ENCODE data around the gene PHEX.
A peak's percentile ranks its signal among the peaks of the same experiment; 100 is the strongest.

PHEX gene

GRCh38 chrX:22032084-22032483 is at the start of gene PHEX:
Gene PHEX, plus strand, starts transcription at chrX:22032325. Its CDS starts 681 bp downstream, at chrX:22033006.
- no peak for TF ChIP-seq CTCF (IDR thresholded peaks at IDR 0.05; ENCODE audit: extremely low read depth, missing control alignments)
- DNase-seq (ENCODE audit: low spot score): no peak

- peak; percentile 34 for DNase-seq (ENCODE audit: low spot score)
- TF ChIP-seq CTCF (IDR thresholded peaks at IDR 0.05; ENCODE audit: extremely low read depth, missing control alignments): peak; percentile 56
These were observed 46.8 kb upstream of the PHEX start for GRCh38 chrX:21985332-21985777.

- no peak for DNase-seq (ENCODE audit: low spot score)
- TF ChIP-seq CTCF (IDR thresholded peaks at IDR 0.05; ENCODE audit: extremely low read depth, missing control alignments): no peak
These were observed 45.5 kb upstream of the PHEX start for GRCh38 chrX:21986596-21986995.

- peak; percentile 5 for DNase-seq (ENCODE audit: low spot score)
- no peak for TF ChIP-seq CTCF (IDR thresholded peaks at IDR 0.05; ENCODE audit: extremely low read depth, missing control alignments)
These were observed 42.7 kb upstream of the PHEX start for GRCh38 chrX:21989384-21989783.

- no peak for DNase-seq (ENCODE audit: low spot score)
- TF ChIP-seq CTCF (IDR thresholded peaks at IDR 0.05; ENCODE audit: extremely low read depth, missing control alignments): no peak
These were observed 41.3 kb upstream of the PHEX start for GRCh38 chrX:21990832-21991231.

- no peak for DNase-seq (ENCODE audit: low spot score)
- TF ChIP-seq CTCF (IDR thresholded peaks at IDR 0.05; ENCODE audit: extremely low read depth, missing control alignments): no peak
These were observed 40.6 kb upstream of the PHEX start for GRCh38 chrX:21991504-21991903.

GRCh38 chrX:21993265-21993664 is 38.9 kb upstream of the PHEX start:
- TF ChIP-seq CTCF (IDR thresholded peaks at IDR 0.05; ENCODE audit: extremely low read depth, missing control alignments): no peak

More at GRCh38 chrX:21993265-21993664, 38.9 kb upstream of the PHEX start:
- peak; percentile 23 for DNase-seq (ENCODE audit: low spot score)

Measured in GM20000 (cell line).